Colon (tissue), 2 donors: ENCODE data around the gene STEAP1B.
"Not testable (repeated sequence)": the region's sequence is repeated elsewhere in the genome, so short reads cannot be mapped to it uniquely, and the experiment has no call there.

Experiments
- FAIRE-seq: peaks from 2 replicates; lab custom pipeline; 2012; peaks lifted over from hg19 to GRCh38; lab: Jason Lieb, UNC
- donor health status: control.
- donor health status: control.

Gene STEAP1B

GRCh38 chr7:22499888-22500689 lies at the start of gene STEAP1B:
Gene STEAP1B (minus strand): TSS chr7:22500188. CDS start chr7:22494855, 5,333 bp downstream.
- not testable (repeated sequence) for FAIRE-seq

- FAIRE-seq: no peak
Observed at GRCh38 chr7:22549051-22549450, 49.1 kb upstream of the STEAP1B start.

- FAIRE-seq: no peak
Observed at GRCh38 chr7:22548313-22548712, 48.3 kb upstream of the STEAP1B start.

GRCh38 chr7:22546769-22547168 lies 46.8 kb upstream of the STEAP1B start:
- FAIRE-seq: no peak

DNA sequence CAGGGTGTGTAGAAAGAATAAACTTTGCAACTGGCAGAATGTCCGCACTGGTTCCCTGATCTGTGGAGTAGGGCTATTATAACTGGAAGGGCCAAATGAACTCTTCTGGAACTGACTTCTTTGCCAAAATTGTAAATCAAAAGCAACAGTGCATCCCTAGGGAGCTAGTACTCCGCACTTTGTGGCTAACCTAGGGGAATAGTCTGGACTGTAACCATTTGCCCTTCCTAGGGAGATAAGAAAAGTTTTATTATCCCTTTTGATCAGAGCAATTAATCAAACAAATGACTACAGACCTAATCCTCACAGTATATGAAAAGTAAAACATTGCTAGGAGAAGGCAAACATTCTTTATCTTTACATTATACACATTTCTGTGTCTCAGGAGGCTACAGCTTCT lies 45.5 kb upstream of the STEAP1B start:
- no peak for FAIRE-seq

GRCh38 chr7:22544245-22544644 lies 44.3 kb upstream of the STEAP1B start:
- FAIRE-seq: no peak

- FAIRE-seq: no peak
Observed at GRCh38 chr7:22543169-22543568, 43.2 kb upstream of the STEAP1B start.

- FAIRE-seq: no peak
Observed at GRCh38 chr7:22542669-22543068, 42.7 kb upstream of the STEAP1B start.

GRCh38 chr7:22542254-22542653 lies 42.3 kb upstream of the STEAP1B start:
- no peak for FAIRE-seq

DNA sequence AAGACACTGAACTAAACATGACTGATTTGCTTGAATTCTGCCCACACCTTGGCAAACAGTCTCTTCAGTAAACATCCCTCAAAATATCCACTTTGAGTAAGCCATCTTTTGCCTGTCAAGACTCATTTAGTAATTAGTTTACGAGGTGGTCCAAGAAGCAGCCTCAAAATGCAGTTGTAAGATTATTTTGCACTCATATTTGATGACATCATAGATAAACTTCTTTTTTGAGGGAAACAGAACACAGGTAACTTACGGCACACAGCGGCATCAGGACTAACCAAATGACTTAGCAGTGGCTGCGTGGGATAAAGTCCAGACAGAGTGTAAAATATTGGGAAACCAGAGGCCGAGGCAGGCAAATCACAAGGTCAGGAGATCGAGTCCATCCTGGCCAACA lies 41.8 kb upstream of the STEAP1B start:
- no peak for FAIRE-seq

DNA sequence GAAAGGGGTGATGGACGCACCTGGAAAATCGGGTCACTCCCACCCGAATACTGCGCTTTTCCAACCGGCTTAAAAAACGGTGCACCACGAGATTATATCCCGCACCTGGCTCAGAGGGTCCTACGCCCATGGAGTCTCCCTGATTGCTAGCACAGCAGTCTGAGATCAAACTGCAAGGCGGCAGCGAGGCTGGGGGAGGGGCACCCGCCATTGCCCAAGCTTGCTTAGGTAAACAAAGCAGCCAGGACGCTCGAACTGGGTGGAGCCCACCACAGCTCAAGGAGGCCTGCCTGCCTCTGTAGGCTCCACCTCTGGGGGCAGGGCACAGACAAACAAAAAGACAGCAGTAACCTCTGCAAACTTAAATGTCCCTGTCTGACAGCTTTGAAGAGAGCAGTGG lies 28.5 kb upstream of the STEAP1B start:
- not testable (repeated sequence) for FAIRE-seq

GRCh38 chr7:22524353-22524947 lies 24.5 kb upstream of the STEAP1B start:
- not testable (repeated sequence) for FAIRE-seq

DNA sequence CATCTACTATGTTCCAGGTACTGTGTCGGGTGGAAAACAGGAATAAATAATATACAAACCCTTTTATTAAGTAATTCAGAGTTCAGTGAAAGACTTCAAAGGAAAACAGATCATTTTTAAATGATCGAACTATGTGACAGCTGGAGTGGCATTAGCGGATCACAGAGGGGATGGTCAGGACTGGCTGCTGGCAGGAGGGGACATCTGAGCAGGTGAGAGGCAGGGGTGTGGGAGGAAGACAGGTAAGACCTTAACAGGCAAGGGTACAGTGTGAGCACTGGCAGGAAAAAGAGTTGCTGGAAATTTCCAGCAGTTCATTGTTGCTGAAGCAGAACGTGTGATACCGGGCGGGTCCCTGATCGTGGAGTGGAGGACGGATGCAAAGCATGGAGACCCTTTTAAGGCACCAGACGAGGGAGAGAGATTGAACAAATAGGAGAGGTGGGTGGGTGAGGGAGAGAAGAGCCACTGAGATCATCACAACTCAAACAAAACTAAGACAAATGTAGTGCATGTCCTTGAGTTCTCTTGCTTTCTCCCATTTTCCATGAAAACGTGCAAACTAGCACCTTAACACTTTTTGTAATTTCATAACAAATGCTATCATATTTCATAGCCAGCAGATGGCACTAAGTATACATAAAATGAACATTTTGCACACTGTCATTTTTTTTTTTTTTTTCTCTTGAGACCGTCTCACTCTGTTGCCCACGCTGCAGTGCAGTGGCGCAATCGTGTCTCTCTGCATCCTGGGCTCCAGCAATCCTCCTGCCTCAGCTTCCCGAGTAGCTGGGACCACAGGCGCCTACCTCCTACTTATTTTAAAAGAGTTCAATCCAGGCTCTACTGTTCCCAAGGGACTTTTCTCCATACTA lies 23.7 kb upstream of the STEAP1B start:
- not testable (repeated sequence) for FAIRE-seq

GRCh38 chr7:22519560-22519959 lies 19.6 kb upstream of the STEAP1B start:
- not testable (repeated sequence) for FAIRE-seq

DNA sequence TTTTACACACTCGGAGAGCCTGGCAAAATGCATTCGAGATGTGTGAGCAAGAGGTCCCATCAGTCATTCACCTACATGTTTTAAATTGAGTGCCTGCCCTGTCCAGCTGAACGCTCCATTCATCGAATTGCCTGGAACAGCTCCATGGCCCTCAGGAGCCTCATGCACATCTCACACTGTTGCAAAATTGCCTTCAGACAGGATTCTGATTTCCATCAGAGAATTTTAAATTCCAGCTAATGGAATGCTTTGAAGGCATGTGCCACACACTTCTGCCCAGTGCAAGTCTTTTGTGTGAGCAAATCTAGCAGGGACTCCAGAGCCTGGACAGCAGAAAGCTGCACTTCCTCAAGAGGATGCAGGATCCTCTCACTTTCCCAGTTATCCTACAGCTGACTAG lies 17.0 kb upstream of the STEAP1B start:
- FAIRE-seq: not testable (repeated sequence)

GRCh38 chr7:22514963-22515362 lies 15.0 kb upstream of the STEAP1B start:
- FAIRE-seq: not testable (repeated sequence)

- FAIRE-seq: not testable (repeated sequence)
Observed at GRCh38 chr7:22507320-22507719, 7.3 kb upstream of the STEAP1B start.

DNA sequence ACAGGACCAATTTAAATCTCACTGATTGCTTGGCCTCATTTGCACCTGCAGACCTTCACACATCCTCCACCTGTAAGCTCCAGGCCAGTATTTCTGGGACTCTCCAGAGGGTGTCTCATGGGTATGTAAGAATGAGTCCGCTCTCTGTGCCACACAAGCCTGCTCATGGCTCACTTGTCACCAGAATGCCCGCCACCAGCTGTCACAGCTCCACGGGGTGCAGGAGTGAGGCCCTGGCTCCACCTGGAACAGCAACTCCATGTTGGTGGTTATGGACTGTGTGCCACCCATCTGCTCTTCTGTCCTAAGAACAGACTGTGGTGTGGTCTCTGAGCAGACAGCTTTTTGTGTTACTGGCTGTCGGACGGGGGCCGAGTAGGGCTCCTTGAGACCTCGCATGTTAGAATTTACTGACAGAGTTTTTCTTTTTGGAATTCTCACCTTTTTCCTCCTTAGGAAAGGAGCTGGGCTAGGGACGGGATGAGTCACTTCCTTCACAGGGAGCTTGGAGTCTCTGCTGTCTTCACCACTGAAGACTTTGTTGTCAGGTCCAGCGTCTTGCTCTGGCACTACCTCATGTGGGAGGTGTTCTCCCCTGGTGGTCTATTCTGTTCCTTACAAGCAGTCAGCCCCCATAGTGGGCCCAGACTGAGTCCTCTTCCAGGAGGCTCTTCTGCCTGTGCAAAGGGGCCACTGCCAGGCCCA lies 6.5 kb upstream of the STEAP1B start:
- not testable (repeated sequence) for FAIRE-seq

DNA sequence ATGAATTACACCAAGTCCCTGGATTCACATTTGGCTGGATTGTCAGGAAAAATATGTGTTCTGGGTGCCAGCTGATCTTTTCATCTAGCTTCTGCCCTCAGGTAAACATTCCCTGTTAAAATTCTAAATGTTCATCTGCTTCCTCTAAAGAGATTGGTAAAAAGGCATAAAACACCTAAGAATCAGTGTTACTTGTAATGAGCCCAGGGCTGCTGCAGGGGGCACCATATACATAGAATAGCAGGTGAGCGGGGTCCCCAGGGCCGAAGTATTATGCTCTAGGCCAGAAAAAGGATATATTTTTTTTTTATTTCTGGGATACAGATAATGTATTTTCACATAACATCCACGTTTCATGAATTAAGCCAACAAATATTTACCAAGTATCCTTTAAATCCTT lies 4.5 kb upstream of the STEAP1B start:
- not testable (repeated sequence) for FAIRE-seq

GRCh38 chr7:22502104-22502503 lies 2.1 kb upstream of the STEAP1B start:
- not testable (repeated sequence) for FAIRE-seq

DNA sequence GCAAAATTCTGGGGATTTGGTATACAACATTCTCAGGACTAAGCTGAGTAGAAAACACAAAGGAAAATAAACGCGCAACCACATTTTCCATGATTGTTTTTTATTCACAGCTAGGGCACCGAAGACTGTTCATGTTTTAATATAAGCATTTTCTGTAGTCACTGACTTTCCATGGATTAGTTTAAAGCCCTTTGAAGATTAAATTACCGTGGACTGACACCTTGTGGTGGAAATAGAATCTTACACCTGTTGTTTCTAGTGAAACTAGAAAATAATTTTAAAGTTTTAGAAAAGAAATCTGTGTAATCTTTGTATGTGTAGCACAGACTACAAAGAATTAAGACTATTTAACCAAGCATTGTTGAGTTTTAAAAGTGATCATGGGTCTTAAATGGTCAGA lies 1.3 kb upstream of the STEAP1B start:
- FAIRE-seq: not testable (repeated sequence)

- FAIRE-seq: no peak
Observed at GRCh38 chr7:22499044-22499443, 944 bp downstream of the STEAP1B start.
